ENCODE results near the gene MED12L.

The MED12L gene

GRCh38 chr3:151191095-151191494, 105.6 kb downstream of the MED12L start:
- DNase-seq = no peak

- no peak for DNase-seq
These were observed 107.1 kb downstream of the MED12L start for GRCh38 chr3:151192545-151192944.

- DNase-seq = no peak
These were observed 110.4 kb downstream of the MED12L start for GRCh38 chr3:151195826-151196225.

GRCh38 chr3:151196434-151196833, 111.0 kb downstream of the MED12L start:
- no peak for DNase-seq

- DNase-seq = no peak
These were observed 111.8 kb downstream of the MED12L start for GRCh38 chr3:151197228-151197627.

- DNase-seq = no peak
These were observed 112.7 kb downstream of the MED12L start for GRCh38 chr3:151197981-151198767.

GRCh38 chr3:151198849-151199248, 113.4 kb downstream of the MED12L start:
- DNase-seq = no peak

- DNase-seq = no peak
These were observed 114.3 kb downstream of the MED12L start for GRCh38 chr3:151199554-151200438.

- no peak for DNase-seq
These were observed 115.1 kb downstream of the MED12L start for GRCh38 chr3:151200586-151200985.

- DNase-seq = no peak
These were observed 115.7 kb downstream of the MED12L start for GRCh38 chr3:151201051-151201730.

GRCh38 chr3:151203051-151203420, 117.6 kb downstream of the MED12L start, which contains the start of gene GPR171:
TSS of gene GPR171 (minus strand) at chr3:151203216. CDS start at chr3:151199386, 3,830 bp downstream.
- no peak for DNase-seq

GRCh38 chr3:151204530-151205402, 119.3 kb downstream of the MED12L start:
- DNase-seq = no peak

- no peak for DNase-seq
These were observed 120.0 kb downstream of the MED12L start for GRCh38 chr3:151205482-151205881.

- DNase-seq = no peak
These were observed 120.7 kb downstream of the MED12L start for GRCh38 chr3:151206201-151206600.

- DNase-seq = no peak
These were observed 124.2 kb downstream of the MED12L start for GRCh38 chr3:151209654-151210053.

- no peak for DNase-seq
These were observed 125.4 kb downstream of the MED12L start for GRCh38 chr3:151210676-151211381.

GRCh38 chr3:151213151-151213550, 127.7 kb downstream of the MED12L start:
- DNase-seq = no peak

GRCh38 chr3:151213881-151214280, 128.4 kb downstream of the MED12L start:
- no peak for DNase-seq

GRCh38 chr3:151214459-151214858, 129.0 kb downstream of the MED12L start:
- no peak for DNase-seq

- no peak for DNase-seq
These were observed 131.5 kb downstream of the MED12L start for GRCh38 chr3:151216641-151217607.

Measured in retina (tissue), 1 donor.